Transverse colon (tissue), 4 donors: Measurements from ENCODE around the gene PRR7. TPM values are rescaled to one million over a fixed set of nuclear protein-coding genes. Genes with fewer than 3 reads are reported as not detected.
A peak's percentile ranks its signal among the peaks of the same experiment; 100 is the strongest.

Source experiments
- DNase-seq: peaks from one replicate; pipeline ENCODE4 v3.0.0-alpha.2; 2019
- H3K27ac ChIP-seq, 4 donors: fragments of 200-600 bp; sonication (generic); 2 replicates each; pipeline ENCODE4 v1.5.1; 2016 to 2018; ENCODE audit warnings: inconsistent platforms in 4 of 4
- H3K27me3 ChIP-seq: fragments of 200-600 bp; sonication (generic); 2 replicates; pipeline ENCODE4 v1.5.1; 2017; ENCODE audit warnings: inconsistent platforms
- H3K36me3 ChIP-seq, 4 donors: fragments of 200-600 bp; sonication (generic); 2 replicates each; pipeline ENCODE4 v1.5.1; 2017 to 2019; ENCODE audit warnings: inconsistent platforms in 4 of 4
- H3K4me1 ChIP-seq, 4 donors: fragments of 200-600 bp; sonication (generic); 2 replicates each; pipeline ENCODE4 v1.5.1; 2017 to 2020; ENCODE audit warnings: inconsistent platforms in 4 of 4
- H3K4me3 ChIP-seq, 4 donors: fragments of 200-600 bp; sonication (generic); 1 replicate in 1 of 4; 2 replicates in 3 of 4; pipeline versions ENCODE4 v1.5.1 to v1.6.1; 2017 to 2019; ENCODE audit warnings: inconsistent platforms in 4 of 4
- H3K9me3 ChIP-seq, 2 donors: fragments of 200-600 bp; sonication (generic); 2 replicates each; pipeline ENCODE4 v1.5.1; 2017 to 2019; ENCODE audit warnings: inconsistent platforms in 2 of 2
- EP300 ChIP-seq: sonication (generic); formaldehyde crosslinking; IDR thresholded peaks from one replicate; pipeline ENCODE4 v1.6.1; 2017; ENCODE audit warnings: antibody characterized with exemption, low read depth
- POLR2A ChIP-seq: fragments of 450-650 bp; IDR thresholded peaks from one replicate; pipeline ENCODE4 v1.6.1; 2016; ENCODE audit warnings: antibody characterized with exemption, mild to moderate bottlenecking, moderate library complexity
- POLR2AphosphoS5 ChIP-seq, 3 donors: sonication (generic); formaldehyde crosslinking; IDR thresholded peaks; one replicate each; pipeline ENCODE4 v1.6.1; 2016; ENCODE audit warnings: antibody characterized with exemption in 3 of 3
- WGBS, 2 donors: methylation state at CpG; one replicate each; pipeline ENCODE4 v1.1.5; 2018; ENCODE audit warnings: low coverage in 1 of 2; 5-methylcytosine and 5-hydroxymethylcytosine counted together
- in situ Hi-C, 4 donors: fragments of 200-750 bp; cut with MboI; loops; one replicate each; pipeline versions ENCODE4 v1.15.0 to v1.15.1; 2017; ENCODE audit warnings: low sequenced_read_pairs in 3 of 4, low pct_ligation_motif_present in 1 of 4, low pct_unique_long_range_greater_than_20kb in 1 of 4
- intact Hi-C: fragments of 100-400 bp; cut with DNase I; formaldehyde crosslinking; loops from one replicate; pipeline ENCODE4 v1.15.1; 2023; ENCODE audit warnings: low total_unique reads
- total RNA-seq, 4 donors: library from RNA; depleted of rRNA; stranded (reverse); fragments of >200 nt; gene quantifications; one replicate each; pipeline ENCODE4 v1.1.0, GENCODE V29; 2016
- TF ChIP-seq, protein P1 (sequence below), 5 experiments: fragments of 200-600 bp in 3 of 5; fragments of 450-650 bp in 2 of 5; sonication (generic) in 3 of 5; IDR thresholded peaks; 1 replicate in 2 of 5; 2 replicates in 3 of 5; pipeline ENCODE4 v1.5.1; 2016 to 2017; ENCODE audit warnings: antibody characterized with exemption in 5 of 5, inconsistent platforms in 3 of 5, mild to moderate bottlenecking in 2 of 5, moderate library complexity in 1 of 5

The PRR7 gene
- total RNA-seq, 4 donors from 2014 or later = 2.1 to 5.0 (median 2.5) TPM; not detected in 1

DNA sequence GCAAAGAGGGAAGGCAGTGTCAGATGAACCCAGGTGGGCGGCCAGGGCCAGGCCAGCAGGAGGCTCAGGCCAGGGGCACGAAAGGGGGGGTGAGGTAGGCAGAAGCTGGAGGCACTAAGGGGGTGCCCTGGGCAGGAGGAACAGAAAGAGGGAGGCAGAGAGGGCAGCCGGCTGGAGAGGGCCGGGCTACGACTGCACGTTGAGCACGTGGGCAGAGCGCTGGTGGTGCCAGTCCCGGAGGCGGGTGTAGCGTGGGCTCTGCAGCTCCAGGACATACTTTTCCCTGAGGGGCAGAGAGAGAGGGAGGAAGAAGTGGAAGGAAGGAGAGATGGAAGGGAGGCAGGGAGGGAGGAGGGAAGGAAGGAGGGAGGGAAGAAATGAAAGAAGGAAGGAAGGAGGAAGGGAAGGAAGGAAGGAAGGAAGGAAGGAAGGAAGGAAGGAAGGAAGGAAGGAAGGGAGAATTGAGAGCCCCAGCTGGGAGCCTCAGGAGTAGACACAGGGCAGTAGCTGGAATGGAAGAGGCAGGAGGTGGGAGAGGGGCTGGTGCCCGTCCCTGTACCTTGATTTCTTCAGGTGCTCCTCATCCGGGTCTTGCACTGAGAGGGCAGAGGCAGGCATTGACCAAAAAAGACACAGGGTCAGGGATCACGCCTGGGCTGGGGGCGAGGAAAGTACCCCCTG is 43.8 kb downstream of the PRR7 start:
- in situ Hi-C loops (no loop called here), intact Hi-C loops (no loop called here)
- DNase-seq = no peak
- Histone ChIP-seq H3K36me3 (no peaks in the 10 kb centered on the region), H3K27ac (peak overlapping the region in 3 of 4 donors; percentile 94 to 96 (median 95)), H3K27me3 (no peaks in the 10 kb centered on the region), H3K4me1 (peaks cover 20 to 52% (median 39%) of the 10 kb centered on the region in 4 donors), H3K4me3 (no peak overlapping the region), H3K9me3 (no peaks in the 10 kb centered on the region)
- TF ChIP-seq, protein P1, sequence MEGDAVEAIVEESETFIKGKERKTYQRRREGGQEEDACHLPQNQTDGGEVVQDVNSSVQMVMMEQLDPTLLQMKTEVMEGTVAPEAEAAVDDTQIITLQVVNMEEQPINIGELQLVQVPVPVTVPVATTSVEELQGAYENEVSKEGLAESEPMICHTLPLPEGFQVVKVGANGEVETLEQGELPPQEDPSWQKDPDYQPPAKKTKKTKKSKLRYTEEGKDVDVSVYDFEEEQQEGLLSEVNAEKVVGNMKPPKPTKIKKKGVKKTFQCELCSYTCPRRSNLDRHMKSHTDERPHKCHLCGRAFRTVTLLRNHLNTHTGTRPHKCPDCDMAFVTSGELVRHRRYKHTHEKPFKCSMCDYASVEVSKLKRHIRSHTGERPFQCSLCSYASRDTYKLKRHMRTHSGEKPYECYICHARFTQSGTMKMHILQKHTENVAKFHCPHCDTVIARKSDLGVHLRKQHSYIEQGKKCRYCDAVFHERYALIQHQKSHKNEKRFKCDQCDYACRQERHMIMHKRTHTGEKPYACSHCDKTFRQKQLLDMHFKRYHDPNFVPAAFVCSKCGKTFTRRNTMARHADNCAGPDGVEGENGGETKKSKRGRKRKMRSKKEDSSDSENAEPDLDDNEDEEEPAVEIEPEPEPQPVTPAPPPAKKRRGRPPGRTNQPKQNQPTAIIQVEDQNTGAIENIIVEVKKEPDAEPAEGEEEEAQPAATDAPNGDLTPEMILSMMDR (IDR thresholded peaks at IDR 0.05) = no peak
- no peak for TF ChIP-seq POLR2A
- TF ChIP-seq EP300 = no peak
- no peak for TF ChIP-seq POLR2AphosphoS5 (IDR thresholded peaks at IDR 0.05)
- WGBS, 2 donors = 58 to 78% methylated on average over 11 to 15 of the region's 15 CpGs

DNA sequence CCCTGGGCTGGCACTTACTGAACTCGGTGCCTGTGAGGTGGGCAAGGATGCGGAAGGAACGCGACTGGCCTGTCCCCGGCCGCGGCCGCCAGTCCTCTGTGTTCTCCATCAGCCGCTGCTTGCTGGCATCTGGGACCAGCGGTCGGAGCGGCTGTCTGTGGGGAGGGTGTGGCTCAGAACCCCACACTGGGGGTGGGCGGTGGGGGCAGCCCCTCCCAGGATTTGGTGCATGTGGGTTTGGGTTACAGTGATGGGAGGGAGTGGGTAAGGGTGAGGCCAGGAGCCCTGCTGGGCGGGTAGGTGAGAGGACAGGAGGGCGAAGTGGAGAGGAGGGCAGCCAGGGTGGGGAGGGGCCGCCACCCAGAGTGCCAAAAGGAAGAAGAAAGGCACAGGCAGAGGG is 44.4 kb downstream of the PRR7 start:
- no peaks in the 10 kb centered on the region for H3K27me3 ChIP-seq
- TF ChIP-seq EP300 (no peak), POLR2A (no peak), POLR2AphosphoS5 (IDR thresholded peaks at IDR 0.05) (no peak)
- TF ChIP-seq, protein P1 (IDR thresholded peaks at IDR 0.05) = no peak
- H3K9me3 ChIP-seq = no peaks in the 10 kb centered on the region
- WGBS, 2 donors = 71 to 82% methylated on average over 1 to 16 of the region's 16 CpGs
- intact Hi-C loops (no loop called here), in situ Hi-C loops (no loop called here)
- peaks cover 20 to 58% (median 43%) of the 10 kb centered on the region in 4 donors for H3K4me1 ChIP-seq
- H3K27ac ChIP-seq = peak overlapping the region in 3 of 4 donors; percentile 94 to 96 (median 95)
- no peaks in the 10 kb centered on the region for H3K36me3 ChIP-seq
- no peak overlapping the region for H3K4me3 ChIP-seq
- no peak for DNase-seq

DNA sequence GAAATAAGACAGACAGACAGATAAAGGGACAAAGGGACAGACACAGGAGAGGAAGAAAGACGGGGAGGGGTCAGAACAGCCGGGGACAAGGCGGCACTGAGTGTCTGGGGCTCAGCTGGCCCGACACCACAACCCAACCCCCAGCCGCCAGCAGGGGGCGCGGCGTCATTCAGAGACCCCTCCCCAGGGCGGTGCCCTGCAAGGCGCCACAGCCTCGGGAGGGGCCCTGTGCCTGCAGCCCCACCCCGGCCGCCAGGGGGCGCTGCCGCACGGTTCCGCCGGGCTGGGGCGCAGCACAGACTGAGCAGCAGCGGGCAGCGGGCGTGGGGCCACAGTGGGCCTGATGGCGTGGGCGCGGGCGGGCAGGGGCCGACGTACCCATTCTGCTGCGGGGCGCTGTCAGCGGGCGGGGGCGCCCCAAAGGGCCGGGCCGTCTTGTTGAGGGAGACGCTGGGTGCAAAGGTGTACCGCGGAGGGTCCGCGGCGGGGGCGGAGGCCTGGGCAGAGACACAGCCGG is 44.9 kb downstream of the PRR7 start:
- intact Hi-C loops = no loop called here
- 47 to 63% methylated on average over 3 to 37 of the region's 43 CpGs for WGBS, 2 donors
- in situ Hi-C loops = no loop called here
- no peaks in the 10 kb centered on the region for H3K36me3 ChIP-seq
- no peak overlapping the region for H3K4me3 ChIP-seq
- peaks cover 25 to 63% (median 45%) of the 10 kb centered on the region in 4 donors for H3K4me1 ChIP-seq
- TF ChIP-seq EP300 (no peak), POLR2A (no peak), POLR2AphosphoS5 (IDR thresholded peaks at IDR 0.05) (peak in 1 of 3 donors; percentile 5)
- TF ChIP-seq, protein P1 (IDR thresholded peaks at IDR 0.05) = peak; percentile 65 to 86 (median 79)
- peak overlapping the region; percentile 91 to 96 (median 94) for H3K27ac ChIP-seq
- peak; percentile 48 for DNase-seq
- no peaks in the 10 kb centered on the region for H3K9me3 ChIP-seq
- H3K27me3 ChIP-seq = no peaks in the 10 kb centered on the region

DNA sequence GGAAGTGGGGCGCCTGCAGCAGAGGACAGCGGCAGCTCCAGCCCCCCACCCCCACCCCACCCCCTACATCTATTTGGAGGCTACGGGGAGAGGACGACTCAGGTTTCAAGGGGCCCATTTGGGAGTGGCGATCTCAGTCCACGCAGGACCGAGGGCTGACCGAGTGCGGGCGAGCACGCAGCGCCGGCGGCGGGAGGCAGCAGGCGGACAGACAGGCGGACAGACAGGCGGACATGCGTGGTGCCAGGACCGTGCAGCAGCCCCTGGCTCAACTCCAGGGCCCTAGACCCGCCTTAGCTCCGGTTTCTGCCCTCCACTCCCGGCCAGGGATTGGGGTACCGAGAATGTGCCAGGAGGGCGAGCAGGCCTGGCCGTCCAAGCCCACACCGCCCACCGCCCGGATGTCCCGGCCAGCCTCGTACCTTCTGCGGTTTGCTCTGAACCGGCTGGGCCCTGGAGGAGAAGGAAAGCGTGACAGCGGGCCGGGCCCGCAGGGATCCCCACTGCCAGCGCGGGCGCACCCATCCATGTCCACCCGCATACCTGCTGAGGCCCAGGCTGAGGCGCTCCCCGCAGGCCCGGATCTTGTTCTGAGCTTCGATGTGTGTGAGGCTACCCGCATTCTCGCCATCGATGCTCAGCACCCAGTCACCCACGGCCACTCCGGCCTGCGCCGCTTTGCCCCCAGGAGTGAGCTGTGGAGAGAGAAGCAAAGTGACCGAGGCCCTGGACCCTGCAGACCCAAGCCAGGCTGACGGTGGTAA is 45.6 kb downstream of the PRR7 start:
- WGBS, 2 donors = 80% methylated on average over 27 of the region's 54 CpGs; no CpG with 5 or more reads in 1 of the 2 donors
- H3K27me3 ChIP-seq = no peaks in the 10 kb centered on the region
- no peaks in the 10 kb centered on the region for H3K9me3 ChIP-seq
- no peaks in the 10 kb centered on the region for H3K36me3 ChIP-seq
- H3K4me1 ChIP-seq = peaks cover 25 to 68% (median 48%) of the 10 kb centered on the region in 4 donors
- in situ Hi-C loops (no loop called here), intact Hi-C loops (no loop called here)
- no peak for DNase-seq
- peak overlapping the region in 1 of 4 donors; percentile 1 for H3K4me3 ChIP-seq
- TF ChIP-seq, protein P1 (IDR thresholded peaks at IDR 0.05) = no peak
- TF ChIP-seq POLR2A (no peak), POLR2AphosphoS5 (IDR thresholded peaks at IDR 0.05) (no peak)
- peak overlapping the region; percentile 91 to 96 (median 94) for H3K27ac ChIP-seq
